Osteocyte (in vitro differentiated cells): ENCODE results near the gene SNCA. TPM values are rescaled to one million over a fixed set of nuclear protein-coding genes. Genes with fewer than 3 reads are reported as not detected.
A peak's percentile ranks its signal among the peaks of the same experiment; 100 is the strongest.

Source experiments
- DNase-seq: peaks from one replicate; pipeline ENCODE4 v3.0.0; 2021; ENCODE audit warnings: mixed read lengths; ENCODE audit not compliant: unreplicated experiment; ENCODE audit errors: extremely low spot score
- H3K27ac Mint-ChIP-seq: one replicate; pipeline ENCODE4 v1.8.0; 2021; ENCODE audit warnings: mild to moderate bottlenecking, mixed read lengths; ENCODE audit not compliant: unreplicated experiment
- H3K27me3 Mint-ChIP-seq: one replicate; pipeline ENCODE4 v1.8.0; 2021; ENCODE audit warnings: mixed read lengths; ENCODE audit not compliant: unreplicated experiment
- H3K36me3 Mint-ChIP-seq: one replicate; pipeline ENCODE4 v1.8.0; 2021; ENCODE audit warnings: mixed read lengths; ENCODE audit not compliant: unreplicated experiment
- H3K4me1 Mint-ChIP-seq: one replicate; pipeline ENCODE4 v1.8.0; 2021; ENCODE audit warnings: mixed read lengths; ENCODE audit not compliant: unreplicated experiment
- H3K4me3 Mint-ChIP-seq: one replicate; pipeline ENCODE4 v1.8.0; 2021; ENCODE audit warnings: mild to moderate bottlenecking, moderate library complexity, mixed read lengths; ENCODE audit not compliant: unreplicated experiment
- H3K9me3 Mint-ChIP-seq: one replicate; pipeline ENCODE4 v1.8.0; 2021; ENCODE audit warnings: mixed read lengths; ENCODE audit not compliant: unreplicated experiment
- CTCF ChIP-seq: fragments of 200-600 bp; sonication (generic); IDR thresholded peaks from 2 replicates; pipeline ENCODE4 v1.5.0; 2021; ENCODE audit warnings: antibody characterized with exemption, mild to moderate bottlenecking, moderate library complexity
- total RNA-seq: library from RNA; stranded (reverse); gene quantifications from 2 replicates; pipeline ENCODE4 v1.2.1, GENCODE V29; 2021

SNCA gene
- total RNA-seq, 1 donor from 2014 or later = 8.8 TPM

- no peak overlapping the region for H3K27ac Mint-ChIP-seq
- peaks cover 2% of the 10 kb centered on the region for H3K27me3 Mint-ChIP-seq
- H3K9me3 Mint-ChIP-seq = no peaks in the 10 kb centered on the region
- H3K36me3 Mint-ChIP-seq = no peaks in the 10 kb centered on the region
- no peak for TF ChIP-seq CTCF
- no peak overlapping the region for H3K4me3 Mint-ChIP-seq
- no peak for DNase-seq
- H3K4me1 Mint-ChIP-seq = peaks cover 8% of the 10 kb centered on the region
Observed at GRCh38 chr4:89759426-89759825, 77.5 kb downstream of the SNCA start.

- Mint-ChIP-seq H3K36me3 (no peaks in the 10 kb centered on the region), H3K4me1 (peaks cover 27% of the 10 kb centered on the region), H3K4me3 (no peak overlapping the region), H3K27me3 (no peaks in the 10 kb centered on the region), H3K9me3 (no peaks in the 10 kb centered on the region), H3K27ac (no peak overlapping the region)
- no peak for DNase-seq
- no peak for TF ChIP-seq CTCF
Observed at GRCh38 chr4:89757154-89757719, 79.7 kb downstream of the SNCA start.

GRCh38 chr4:89755220-89755619, 81.7 kb downstream of the SNCA start:
- peaks cover 31% of the 10 kb centered on the region for H3K4me1 Mint-ChIP-seq
- no peak for DNase-seq
- H3K27ac Mint-ChIP-seq = no peak overlapping the region
- H3K27me3 Mint-ChIP-seq = no peaks in the 10 kb centered on the region
- no peak overlapping the region for H3K4me3 Mint-ChIP-seq
- H3K9me3 Mint-ChIP-seq = no peaks in the 10 kb centered on the region
- TF ChIP-seq CTCF = no peak
- H3K36me3 Mint-ChIP-seq = no peaks in the 10 kb centered on the region

GRCh38 chr4:89754531-89754930, 82.4 kb downstream of the SNCA start:
- Mint-ChIP-seq H3K9me3 (no peaks in the 10 kb centered on the region), H3K27ac (no peak overlapping the region), H3K36me3 (no peaks in the 10 kb centered on the region), H3K4me1 (peaks cover 29% of the 10 kb centered on the region), H3K4me3 (no peak overlapping the region), H3K27me3 (no peaks in the 10 kb centered on the region)
- no peak for TF ChIP-seq CTCF
- no peak for DNase-seq

GRCh38 chr4:89753601-89754066, 83.3 kb downstream of the SNCA start:
- TF ChIP-seq CTCF = no peak

More at GRCh38 chr4:89753601-89754066, 83.3 kb downstream of the SNCA start:
- Mint-ChIP-seq H3K27me3 (no peaks in the 10 kb centered on the region), H3K36me3 (no peaks in the 10 kb centered on the region), H3K9me3 (no peaks in the 10 kb centered on the region), H3K27ac (peak overlapping the region; percentile 91), H3K4me1 (peaks cover 24% of the 10 kb centered on the region), H3K4me3 (no peak overlapping the region)
- DNase-seq = no peak
